ENCODE data around the gene MAFG. TPM values are rescaled to one million over a fixed set of nuclear protein-coding genes. Genes with fewer than 3 reads are reported as not detected.

Gene MAFG
- total and polyA plus RNA-seq, 9 of the 15 experiments (the other 6 are each of a cell fraction or from before 2014, with no cell fraction given), result 1.1 to 58.1 (median 24.9) TPM

GRCh38 chr17:81917565-81918332, 9.8 kb downstream of the MAFG start, which contains the start of gene SIRT7 (continued):
- TF ChIP-seq SP2 (IDR thresholded peaks at IDR 0.05; ENCODE audit: extremely low read depth, low read depth, low read length, poor library complexity, severe bottlenecking), result no peak
- no peak for TF ChIP-seq ZNF232 (CRISPR knock-in tag; IDR thresholded peaks at IDR 0.05)
- no peak for TF ChIP-seq KDM2B (CRISPR knock-in tag; IDR thresholded peaks at IDR 0.05)
- TF ChIP-seq RBM14 (IDR thresholded peaks at IDR 0.05; ENCODE audit: borderline replicate concordance, insufficient read depth, low read depth, low read length), result no peak
- TF ChIP-seq CBX2 (IDR thresholded peaks at IDR 0.05; ENCODE audit: insufficient read depth, low read length, poor library complexity, severe bottlenecking), result no peak
- no peak for TF ChIP-seq ZNF274 (IDR thresholded peaks at IDR 0.05; ENCODE audit: borderline replicate concordance, low read depth, low read length)
- peak; percentile 55 for TF ChIP-seq VEZF1 (CRISPR knock-in tag; IDR thresholded peaks at IDR 0.05)
- no peak for TF ChIP-seq MXD1 (CRISPR knock-in tag; IDR thresholded peaks at IDR 0.05; ENCODE audit: borderline replicate concordance, poor library complexity, severe bottlenecking)
- TF ChIP-seq ZNF764 (CRISPR knock-in tag; IDR thresholded peaks at IDR 0.05; ENCODE audit: low read depth), result no peak
- peak; percentile 82 for TF ChIP-seq SIN3B (IDR thresholded peaks at IDR 0.05; ENCODE audit: low read depth)
- TF ChIP-seq NRF1 (conservative IDR thresholded peaks at IDR 0.05 in 1 of 2, IDR thresholded peaks at IDR 0.05 in 1 of 2), result peak; percentile 91 to 92
- no peak for TF ChIP-seq HINFP (tag; conservative IDR thresholded peaks at IDR 0.05; ENCODE audit: low read depth)
- TF ChIP-seq EP300 (IDR thresholded peaks at IDR 0.05; ENCODE audit: low read length), result no peak
- no peak for TF ChIP-seq POU5F1 (IDR thresholded peaks at IDR 0.05; ENCODE audit: borderline replicate concordance, low read depth, low read length, partially characterized antibody)
- no peak for TF ChIP-seq RAD51 (IDR thresholded peaks at IDR 0.05; ENCODE audit: borderline replicate concordance, low read depth)
- TF ChIP-seq NFIX (CRISPR knock-in tag; IDR thresholded peaks at IDR 0.05; ENCODE audit: low read depth), result no peak
- peak; percentile 63 for TF ChIP-seq MEIS2 (IDR thresholded peaks at IDR 0.05; ENCODE audit: partially characterized antibody)
- no peak for TF ChIP-seq CEBPB (tag; IDR thresholded peaks at IDR 0.05)
- no peak for TF ChIP-seq RBM39 (optimal IDR thresholded peaks at IDR 0.05; ENCODE audit: low read depth, low read length)
- peak; percentile 87 for TF ChIP-seq HNRNPLL (IDR thresholded peaks at IDR 0.05; ENCODE audit: low read depth, low read length, poor library complexity, severe bottlenecking)
- TF ChIP-seq RFX7 (CRISPR knock-in tag; IDR thresholded peaks at IDR 0.05), result no peak
- TF ChIP-seq IRF2 (CRISPR knock-in tag; IDR thresholded peaks at IDR 0.05), result no peak
- TF ChIP-seq KLF1 (tag; IDR thresholded peaks at IDR 0.05), result no peak
- no peak for TF ChIP-seq ZNF408 (CRISPR knock-in tag; IDR thresholded peaks at IDR 0.05; ENCODE audit: low read depth)
- TF ChIP-seq ZNF165 (CRISPR knock-in tag; IDR thresholded peaks at IDR 0.05; ENCODE audit: borderline replicate concordance), result no peak
